ENCODE measurements around the gene SCML2.
"Not testable (repeated sequence)": the region's sequence is repeated elsewhere in the genome, so short reads cannot be mapped to it uniquely, and the experiment has no call there.

SCML2 gene

DNA sequence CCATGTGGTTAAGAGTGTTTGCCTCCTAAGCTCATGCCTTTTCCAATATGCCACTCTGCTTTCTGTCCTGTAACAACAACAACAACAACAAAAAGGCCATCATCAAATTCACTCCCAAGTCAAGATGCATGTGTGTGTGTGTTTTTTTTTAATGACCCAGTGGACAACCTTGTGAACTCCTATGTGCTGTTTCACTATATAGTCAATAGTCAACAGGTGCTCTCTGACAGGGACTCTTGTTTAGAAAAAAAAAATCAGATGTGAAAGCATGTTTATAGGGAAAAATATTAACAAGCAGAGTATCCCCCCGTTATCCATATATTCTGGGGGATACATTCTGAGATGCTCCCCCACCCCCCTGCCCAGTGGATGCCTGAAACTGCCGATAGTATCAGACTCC is 83.2 kb downstream of the SCML2 start:
- no peak for DNase-seq

- DNase-seq = no peak
Measured at GRCh38 chrX:18255059-18255458, 99.4 kb downstream of the SCML2 start.

DNA sequence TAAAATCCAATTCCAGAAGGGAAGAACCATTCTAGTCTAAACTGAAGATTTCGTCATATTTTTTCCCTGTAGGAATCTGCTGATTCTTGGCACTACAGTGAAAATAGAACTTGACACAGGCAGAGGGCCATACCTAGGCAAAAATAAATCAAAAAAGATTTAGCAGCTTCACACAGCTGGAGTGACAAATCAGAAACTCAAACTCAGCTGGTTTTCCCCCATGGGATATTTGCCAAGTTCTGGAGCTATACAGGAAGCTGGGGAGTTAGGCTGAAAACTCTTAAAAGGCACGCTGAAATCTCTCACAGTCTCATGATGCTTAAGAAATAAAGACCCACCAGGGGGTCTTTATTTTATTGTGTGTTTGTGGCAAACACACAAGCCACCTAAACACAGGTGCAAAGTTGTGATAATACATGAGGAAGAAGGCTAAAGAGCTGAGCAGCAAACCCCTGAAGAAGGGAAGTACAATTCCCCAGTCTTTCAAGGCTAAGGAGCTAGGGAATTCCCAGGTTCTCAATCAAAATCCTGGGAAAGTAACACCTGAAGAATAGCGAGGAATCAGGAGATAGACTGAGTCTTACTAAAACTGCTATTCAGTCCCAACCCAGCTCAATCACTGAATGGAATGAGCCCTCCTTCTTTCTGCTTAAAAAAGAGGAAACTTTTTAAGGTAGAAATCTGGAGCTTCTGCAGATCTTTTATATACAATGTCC is 101.7 kb downstream of the SCML2 start:
- no peak for DNase-seq

DNA sequence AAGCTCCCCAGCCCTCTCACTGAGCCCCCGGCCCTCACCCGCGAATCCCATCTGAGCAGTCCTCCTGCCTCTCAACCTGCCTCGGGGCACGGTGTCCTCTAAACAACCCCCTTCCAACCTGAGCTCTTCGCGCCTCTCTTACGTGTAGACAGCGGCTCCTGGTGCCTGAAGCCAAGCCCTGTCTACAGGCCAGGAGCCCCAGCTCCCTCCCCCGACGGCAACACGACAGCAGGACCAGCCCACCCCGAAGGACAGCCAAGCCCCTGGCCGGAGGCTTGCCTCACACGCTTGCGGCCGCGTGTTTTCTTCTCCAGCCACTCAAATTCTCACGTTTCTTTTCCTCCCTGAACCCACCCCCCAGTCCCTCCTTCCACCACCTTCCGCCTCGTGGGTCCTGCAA is 124.8 kb downstream of the SCML2 start:
- not testable (repeated sequence) for DNase-seq

- no peak for DNase-seq
Measured at GRCh38 chrX:18228069-18228468, 126.4 kb downstream of the SCML2 start.

DNA sequence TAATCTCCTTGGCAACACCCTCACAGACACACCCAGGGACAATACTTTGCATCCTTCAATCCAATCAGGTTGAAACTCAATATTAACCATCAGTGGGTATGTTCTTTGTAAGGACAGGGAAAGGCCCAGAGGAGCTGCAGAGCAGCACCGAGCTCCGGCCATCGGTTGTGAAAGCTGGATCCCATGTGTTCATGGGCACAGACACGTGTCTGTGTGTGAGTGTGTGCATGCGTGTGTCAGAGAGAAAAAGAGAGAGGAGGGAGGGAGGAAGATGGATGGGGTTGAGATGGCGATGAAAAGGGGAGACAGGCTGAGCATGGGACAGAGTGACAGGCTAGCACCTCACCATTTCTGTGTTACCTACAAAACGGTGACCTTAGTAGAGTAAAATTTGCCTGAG is 127.0 kb downstream of the SCML2 start:
- DNase-seq = no peak

DNA sequence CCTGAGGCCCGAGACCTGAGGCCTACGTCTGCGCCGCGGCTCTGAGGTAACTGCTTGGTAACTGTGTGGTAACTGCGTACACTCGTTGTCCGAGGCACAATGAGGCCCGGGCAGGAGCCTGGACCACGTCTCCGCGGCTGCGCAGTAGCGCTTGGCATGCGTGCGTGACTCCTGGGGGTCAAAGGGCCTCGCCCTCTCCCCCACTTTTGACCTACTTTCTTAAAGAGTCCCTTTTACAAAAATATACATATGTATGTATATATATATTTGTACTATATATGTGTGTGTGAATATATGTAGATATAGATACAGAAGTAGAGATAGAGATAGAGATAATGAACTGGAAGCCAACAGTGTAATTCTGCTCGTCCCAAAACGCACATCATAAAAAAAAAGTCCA is 133.7 kb downstream of the SCML2 start, which contains the start of gene BEND2:
TSS of gene BEND2 (minus strand) at position 101 of the 400 bp plus-strand sequence. CDS start 136 bp downstream, outside the sequence.
- no peak for DNase-seq

DNA sequence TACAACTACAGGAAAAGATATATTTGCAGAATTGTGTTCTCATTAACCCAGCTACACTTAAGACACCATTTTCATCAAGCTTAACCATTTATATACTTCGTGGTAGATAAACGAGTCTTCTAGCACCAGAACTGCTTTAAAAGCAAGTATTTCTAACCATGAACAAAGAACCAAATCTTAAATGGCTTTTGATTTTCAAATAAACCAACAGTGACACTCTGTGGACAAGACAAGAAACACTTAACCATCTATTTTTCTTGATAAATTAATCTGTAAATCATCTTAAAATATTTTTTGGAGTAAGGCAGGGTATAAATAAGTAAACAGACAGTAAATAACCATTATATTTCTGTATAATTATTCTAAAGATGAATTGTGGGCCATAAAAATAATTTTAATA is 144.0 kb downstream of the SCML2 start:
- DNase-seq = no peak

DNA sequence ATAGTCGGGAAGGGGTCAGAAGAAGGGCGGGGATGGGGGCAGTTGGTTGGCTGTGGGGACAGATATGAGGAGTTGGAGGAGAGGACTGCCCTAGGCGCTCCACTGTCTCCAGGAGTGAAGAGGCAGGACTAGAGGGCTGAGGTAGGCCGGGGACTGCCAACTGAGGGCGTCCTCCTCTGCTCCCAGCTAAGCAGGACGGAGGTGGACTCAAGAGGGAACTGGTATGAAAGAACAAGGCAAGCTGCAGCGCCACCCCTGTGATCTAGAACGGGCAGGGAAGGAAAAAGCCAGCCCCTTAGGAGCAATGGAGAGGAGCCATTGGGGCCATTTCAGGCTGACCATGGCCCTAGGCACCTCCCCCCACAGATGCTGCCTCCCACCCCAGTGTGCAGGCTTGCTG is 147.8 kb downstream of the SCML2 start:
- no peak for DNase-seq

DNA sequence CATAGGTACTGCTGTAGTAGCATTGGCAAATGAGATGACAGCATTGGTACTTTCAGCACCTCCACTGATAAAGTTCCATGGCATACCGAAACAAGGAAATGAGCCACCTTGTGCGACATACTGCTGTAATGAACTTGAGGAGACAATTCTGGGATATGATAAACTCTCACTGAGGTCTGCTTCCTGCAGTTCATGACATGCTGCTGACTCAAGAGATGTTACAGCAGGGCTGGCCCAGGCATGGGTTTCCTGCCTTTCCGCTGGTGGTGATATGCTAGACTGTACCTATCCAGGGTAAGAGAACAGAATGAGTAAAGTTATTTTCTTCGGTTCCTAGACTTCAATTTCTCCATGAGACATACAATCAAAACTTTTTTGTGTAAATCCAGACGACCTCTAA is 150.9 kb downstream of the SCML2 start:
- DNase-seq = no peak

DNA sequence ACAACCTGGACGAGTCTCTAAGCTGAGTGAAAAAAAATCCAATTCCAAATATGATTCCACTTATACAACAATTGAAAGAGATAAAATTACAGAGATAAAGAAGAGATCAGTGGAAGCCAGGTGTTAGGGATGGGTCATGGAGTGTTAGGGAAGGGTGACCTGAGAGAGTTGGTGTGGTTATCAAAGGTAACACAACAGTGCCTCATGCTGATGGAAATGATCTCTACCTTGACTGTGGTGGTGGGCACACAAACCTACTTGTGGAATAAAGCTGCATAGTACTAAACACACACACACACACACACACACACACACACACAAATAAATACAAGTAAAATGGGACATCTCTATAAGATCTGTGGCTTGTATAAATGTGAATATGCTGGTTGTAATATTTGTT is 159.8 kb downstream of the SCML2 start:
- no peak for DNase-seq

Measured in T-helper 9 cell (primary cell).